Mesothelial cell of epicardium (in vitro differentiated cells): Measurements from ENCODE around the gene WFS1. TPM values are rescaled to one million over a fixed set of nuclear protein-coding genes. Genes with fewer than 3 reads are reported as not detected.

Experiments used
- DNase-seq, 2 experiments: peaks; one replicate each; pipeline ENCODE4 v3.0.0; 2021; ENCODE audit warnings: low spot score in 2 of 2; ENCODE audit not compliant: unreplicated experiment in 2 of 2
- H3K27ac Mint-ChIP-seq: 2 replicates; pipeline ENCODE4 v1.8.0; 2021; ENCODE audit warnings: mixed read lengths
- H3K27me3 Mint-ChIP-seq: 2 replicates; pipeline ENCODE4 v1.8.0; 2021; ENCODE audit warnings: low read depth, mixed read lengths
- H3K36me3 Mint-ChIP-seq: 2 replicates; pipeline ENCODE4 v1.8.0; 2021; ENCODE audit warnings: mixed read lengths
- H3K4me1 Mint-ChIP-seq: 2 replicates; pipeline ENCODE4 v1.8.0; 2021; ENCODE audit warnings: mixed read lengths
- H3K4me3 Mint-ChIP-seq: 2 replicates; pipeline ENCODE4 v1.8.0; 2021; ENCODE audit warnings: mild to moderate bottlenecking, moderate library complexity, mixed read lengths
- H3K9me3 Mint-ChIP-seq: 2 replicates; pipeline ENCODE4 v1.8.0; 2021; ENCODE audit warnings: mixed read lengths
- CTCF ChIP-seq: fragments of 200-600 bp; sonication (generic); IDR thresholded peaks from one replicate; pipeline ENCODE4 v1.5.0; 2021; ENCODE audit warnings: antibody characterized with exemption; ENCODE audit not compliant: unreplicated experiment
- total RNA-seq: library from RNA; stranded (reverse); gene quantifications from 3 replicates; pipeline ENCODE4 v1.2.1, GENCODE V29; 2021

Gene WFS1
- total RNA-seq, 1 donor from 2014 or later, result 34.2 TPM

- H3K4me1 Mint-ChIP-seq, result no peaks in the 10 kb centered on the region
Measured at GRCh38 chr4:6225469-6225868, 44.2 kb upstream of the WFS1 start.

GRCh38 chr4:6226506-6226905 lies 43.1 kb upstream of the WFS1 start:
- H3K27me3 Mint-ChIP-seq, result peaks cover 45% of the 10 kb centered on the region
- H3K4me3 Mint-ChIP-seq, result no peak overlapping the region
- no peak overlapping the region for H3K27ac Mint-ChIP-seq
- H3K9me3 Mint-ChIP-seq, result no peaks in the 10 kb centered on the region
- H3K36me3 Mint-ChIP-seq, result no peaks in the 10 kb centered on the region
- TF ChIP-seq CTCF, result no peak
- no peaks in the 10 kb centered on the region for H3K4me1 Mint-ChIP-seq
- DNase-seq, result peak in 1 of 2 experiments; percentile 5

More at GRCh38 chr4:6225469-6225868, 44.2 kb upstream of the WFS1 start:
- H3K4me3 Mint-ChIP-seq, result no peak overlapping the region
- DNase-seq, result peak in 1 of 2 experiments; percentile 72
- no peaks in the 10 kb centered on the region for H3K9me3 Mint-ChIP-seq
- no peak overlapping the region for H3K27ac Mint-ChIP-seq
- peaks cover 56% of the 10 kb centered on the region for H3K27me3 Mint-ChIP-seq
- H3K36me3 Mint-ChIP-seq, result no peaks in the 10 kb centered on the region
- no peak for TF ChIP-seq CTCF

- peaks cover 40% of the 10 kb centered on the region for H3K27me3 Mint-ChIP-seq
- peak in 1 of 2 experiments; percentile 9 for DNase-seq
- no peaks in the 10 kb centered on the region for H3K9me3 Mint-ChIP-seq
- H3K36me3 Mint-ChIP-seq, result no peaks in the 10 kb centered on the region
- no peaks in the 10 kb centered on the region for H3K4me1 Mint-ChIP-seq
- no peak overlapping the region for H3K27ac Mint-ChIP-seq
- TF ChIP-seq CTCF, result no peak
- no peak overlapping the region for H3K4me3 Mint-ChIP-seq
Measured at GRCh38 chr4:6227412-6228157, 42.1 kb upstream of the WFS1 start.

GRCh38 chr4:6228158-6229067 lies 41.2 kb upstream of the WFS1 start:
- no peak for TF ChIP-seq CTCF
- no peak overlapping the region for H3K27ac Mint-ChIP-seq
- peak in 1 of 2 experiments; percentile 10 for DNase-seq

GRCh38 chr4:6229095-6229494 lies 40.6 kb upstream of the WFS1 start:
- peak in 1 of 2 experiments; percentile 16 for DNase-seq
- Mint-ChIP-seq H3K4me3 (no peak overlapping the region), H3K36me3 (no peaks in the 10 kb centered on the region), H3K27me3 (peaks cover 25% of the 10 kb centered on the region), H3K9me3 (no peaks in the 10 kb centered on the region), H3K27ac (no peak overlapping the region), H3K4me1 (no peaks in the 10 kb centered on the region)
- no peak for TF ChIP-seq CTCF

More at GRCh38 chr4:6228158-6229067, 41.2 kb upstream of the WFS1 start:
- no peaks in the 10 kb centered on the region for H3K4me1 Mint-ChIP-seq
- H3K27me3 Mint-ChIP-seq, result peaks cover 32% of the 10 kb centered on the region
- no peaks in the 10 kb centered on the region for H3K9me3 Mint-ChIP-seq
- no peaks in the 10 kb centered on the region for H3K36me3 Mint-ChIP-seq
- no peak overlapping the region for H3K4me3 Mint-ChIP-seq
